ENCODE results near the gene MORN5.
A peak's percentile ranks its signal among the peaks of the same experiment; 100 is the strongest.
"Not testable (repeated sequence)": the region's sequence is repeated elsewhere in the genome, so short reads cannot be mapped to it uniquely, and the experiment has no call there.

The MORN5 gene

GRCh38 chr9:122159026-122159924 lies at the start of gene MORN5, which contains the start of gene NDUFA8:
TSS of gene MORN5 (plus strand) at chr9:122159908. CDS start at chr9:122159973, 65 bp downstream.
TSS of gene NDUFA8 (minus strand) at chr9:122159779. CDS start at chr9:122159677, 102 bp downstream.
- DNase-seq = peak; percentile 87

- DNase-seq = no peak
These were observed 49.4 kb upstream of the MORN5 start for GRCh38 chr9:122110100-122110833.

- DNase-seq = no peak
These were observed 48.2 kb upstream of the MORN5 start for GRCh38 chr9:122111413-122112085.

GRCh38 chr9:122112238-122112637 lies 47.5 kb upstream of the MORN5 start:
- no peak for DNase-seq

GRCh38 chr9:122113574-122113973 lies 46.1 kb upstream of the MORN5 start:
- no peak for DNase-seq

- DNase-seq = no peak
These were observed 44.3 kb upstream of the MORN5 start for GRCh38 chr9:122115176-122116035.

GRCh38 chr9:122116040-122116439 lies 43.7 kb upstream of the MORN5 start:
- no peak for DNase-seq

- DNase-seq = no peak
These were observed 43.1 kb upstream of the MORN5 start for GRCh38 chr9:122116448-122117173.

GRCh38 chr9:122117241-122117640 lies 42.5 kb upstream of the MORN5 start:
- DNase-seq = not testable (repeated sequence)

- no peak for DNase-seq
These were observed 41.2 kb upstream of the MORN5 start for GRCh38 chr9:122118343-122119165.

- DNase-seq = no peak
These were observed 40.6 kb upstream of the MORN5 start for GRCh38 chr9:122119166-122119521.

GRCh38 chr9:122119721-122120120 lies 40.0 kb upstream of the MORN5 start:
- no peak for DNase-seq

- no peak for DNase-seq
These were observed 39.2 kb upstream of the MORN5 start for GRCh38 chr9:122120316-122121071.

GRCh38 chr9:122121391-122121790 lies 38.3 kb upstream of the MORN5 start:
- no peak for DNase-seq

- DNase-seq = no peak
These were observed 37.8 kb upstream of the MORN5 start for GRCh38 chr9:122121931-122122330.

GRCh38 chr9:122122468-122122867 lies 37.2 kb upstream of the MORN5 start:
- DNase-seq = no peak

- peak; percentile 46 for DNase-seq
These were observed 36.6 kb upstream of the MORN5 start for GRCh38 chr9:122122903-122123632.

GRCh38 chr9:122124048-122124447 lies 35.7 kb upstream of the MORN5 start:
- no peak for DNase-seq

GRCh38 chr9:122124528-122124927 lies 35.2 kb upstream of the MORN5 start:
- DNase-seq = no peak
